ENCODE results near the gene MACF1.
"Not testable (repeated sequence)": the region's sequence is repeated elsewhere in the genome, so short reads cannot be mapped to it uniquely, and the experiment has no call there.

The MACF1 gene

DNA sequence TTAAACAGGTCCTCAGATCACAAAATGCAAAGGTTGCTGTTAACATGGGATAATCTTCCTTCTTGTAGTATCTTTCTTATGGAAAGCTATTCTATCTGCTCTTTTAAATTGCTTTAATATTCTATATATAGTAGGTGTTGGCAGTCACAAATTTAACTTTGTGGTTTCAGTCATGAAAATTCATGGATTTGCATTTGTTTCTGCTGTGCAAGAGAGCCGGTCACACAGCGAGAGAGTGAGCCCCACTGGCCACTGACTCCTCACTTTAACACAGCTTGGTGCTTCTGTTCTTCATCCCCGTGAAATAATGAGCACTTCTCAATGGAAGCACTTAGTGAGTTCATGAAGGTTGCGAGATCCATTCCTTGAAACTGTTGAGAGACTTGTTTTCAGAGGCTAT, 268.8 kb downstream of the MACF1 start:
- no peak for DNase-seq (ENCODE audit: low spot score)
- TF ChIP-seq, protein P1, sequence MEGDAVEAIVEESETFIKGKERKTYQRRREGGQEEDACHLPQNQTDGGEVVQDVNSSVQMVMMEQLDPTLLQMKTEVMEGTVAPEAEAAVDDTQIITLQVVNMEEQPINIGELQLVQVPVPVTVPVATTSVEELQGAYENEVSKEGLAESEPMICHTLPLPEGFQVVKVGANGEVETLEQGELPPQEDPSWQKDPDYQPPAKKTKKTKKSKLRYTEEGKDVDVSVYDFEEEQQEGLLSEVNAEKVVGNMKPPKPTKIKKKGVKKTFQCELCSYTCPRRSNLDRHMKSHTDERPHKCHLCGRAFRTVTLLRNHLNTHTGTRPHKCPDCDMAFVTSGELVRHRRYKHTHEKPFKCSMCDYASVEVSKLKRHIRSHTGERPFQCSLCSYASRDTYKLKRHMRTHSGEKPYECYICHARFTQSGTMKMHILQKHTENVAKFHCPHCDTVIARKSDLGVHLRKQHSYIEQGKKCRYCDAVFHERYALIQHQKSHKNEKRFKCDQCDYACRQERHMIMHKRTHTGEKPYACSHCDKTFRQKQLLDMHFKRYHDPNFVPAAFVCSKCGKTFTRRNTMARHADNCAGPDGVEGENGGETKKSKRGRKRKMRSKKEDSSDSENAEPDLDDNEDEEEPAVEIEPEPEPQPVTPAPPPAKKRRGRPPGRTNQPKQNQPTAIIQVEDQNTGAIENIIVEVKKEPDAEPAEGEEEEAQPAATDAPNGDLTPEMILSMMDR (IDR thresholded peaks at IDR 0.05; ENCODE audit: borderline replicate concordance, control extremely low read depth, extremely low read depth, insufficient read depth, missing control alignments) = no peak
- in situ Hi-C loops (cut with MboI; ENCODE audit: low sequenced_read_pairs, unreplicated experiment) = no loop called here

DNA sequence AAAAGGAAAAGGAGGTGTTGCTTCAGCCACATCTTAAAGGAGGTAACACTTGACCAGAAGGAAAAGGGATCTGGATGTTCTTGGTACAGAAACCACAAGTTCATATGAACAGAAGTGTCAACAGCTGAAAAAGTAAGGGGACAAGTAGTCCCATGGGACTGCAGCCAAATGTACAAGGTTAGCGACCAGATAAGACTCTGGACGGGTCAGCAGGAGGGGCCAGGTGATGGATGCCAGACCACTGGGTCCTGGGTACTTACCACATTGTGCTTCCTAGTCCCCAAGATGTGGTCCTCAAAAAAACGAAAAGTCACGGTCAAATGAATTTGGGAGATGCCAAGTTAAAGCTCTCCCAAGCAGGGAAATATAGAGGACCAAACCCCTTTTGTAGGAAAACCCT, 270.3 kb downstream of the MACF1 start:
- in situ Hi-C loops (cut with MboI; ENCODE audit: low sequenced_read_pairs, unreplicated experiment) = no loop called here
- DNase-seq (ENCODE audit: low spot score) = no peak
- TF ChIP-seq, protein P1 (IDR thresholded peaks at IDR 0.05; ENCODE audit: borderline replicate concordance, control extremely low read depth, extremely low read depth, insufficient read depth, missing control alignments) = no peak

DNA sequence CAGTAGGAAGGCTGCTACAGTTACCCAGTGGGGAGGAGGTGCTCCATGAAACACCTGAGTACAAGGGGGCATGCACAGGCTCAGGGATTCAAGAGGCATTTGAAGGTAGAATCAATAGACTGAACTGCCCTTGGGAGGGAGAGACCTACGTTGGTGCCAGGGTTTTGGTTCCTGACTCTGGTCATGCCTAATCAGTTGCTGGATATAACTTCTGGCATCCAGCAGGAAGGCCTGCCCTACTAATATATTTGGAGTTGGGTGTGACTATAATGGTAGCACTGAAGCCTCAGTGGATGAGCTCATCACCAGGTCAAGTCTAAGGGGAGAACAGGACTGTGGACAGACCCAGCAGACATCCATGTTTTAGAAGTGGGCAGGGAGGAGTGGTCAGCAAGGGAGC, 271.1 kb downstream of the MACF1 start:
- in situ Hi-C loops (cut with MboI; ENCODE audit: low sequenced_read_pairs, unreplicated experiment); DNase-seq (ENCODE audit: low spot score): not testable (repeated sequence)

DNA sequence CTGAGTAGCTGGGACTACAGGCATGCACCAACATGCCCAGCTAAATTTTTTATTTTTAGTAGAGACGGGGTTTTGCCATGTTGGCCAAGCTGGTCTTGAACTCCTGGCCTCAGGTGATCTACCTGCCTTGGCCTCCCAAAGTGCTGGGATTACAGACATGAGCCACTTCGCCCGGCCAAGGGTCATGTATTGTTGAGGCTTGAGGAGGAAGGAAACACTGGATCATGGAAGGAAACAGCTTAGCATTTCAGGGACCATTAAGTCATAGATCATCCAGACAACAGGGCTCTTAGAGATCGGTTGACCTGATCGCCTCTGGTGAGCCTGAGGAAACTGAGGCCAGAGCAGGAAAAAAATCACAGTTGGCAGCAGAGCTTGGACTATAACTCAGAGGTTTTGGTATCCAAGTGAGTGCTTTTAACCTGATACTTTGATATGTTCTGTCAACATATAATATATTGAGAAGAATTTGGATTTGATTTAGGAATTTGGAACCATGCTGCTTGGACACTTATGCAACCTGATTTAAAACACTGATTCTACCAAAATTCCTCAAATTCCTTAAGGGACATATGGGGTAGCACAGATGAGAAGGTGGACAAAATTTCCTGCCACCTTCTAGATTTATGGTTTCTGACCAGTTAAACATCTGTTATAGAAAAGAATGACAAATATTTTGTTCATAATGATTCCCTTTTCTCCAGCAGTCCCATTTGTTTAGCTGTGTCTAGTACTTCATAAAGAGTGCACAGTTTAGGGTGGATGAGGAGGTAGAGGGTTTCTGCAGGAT, 273.8 kb downstream of the MACF1 start:
- no peak for DNase-seq (ENCODE audit: low spot score)
- in situ Hi-C loops (cut with MboI; ENCODE audit: low sequenced_read_pairs, unreplicated experiment) = no loop called here
- TF ChIP-seq, protein P1 (IDR thresholded peaks at IDR 0.05; ENCODE audit: borderline replicate concordance, control extremely low read depth, extremely low read depth, insufficient read depth, missing control alignments) = no peak

DNA sequence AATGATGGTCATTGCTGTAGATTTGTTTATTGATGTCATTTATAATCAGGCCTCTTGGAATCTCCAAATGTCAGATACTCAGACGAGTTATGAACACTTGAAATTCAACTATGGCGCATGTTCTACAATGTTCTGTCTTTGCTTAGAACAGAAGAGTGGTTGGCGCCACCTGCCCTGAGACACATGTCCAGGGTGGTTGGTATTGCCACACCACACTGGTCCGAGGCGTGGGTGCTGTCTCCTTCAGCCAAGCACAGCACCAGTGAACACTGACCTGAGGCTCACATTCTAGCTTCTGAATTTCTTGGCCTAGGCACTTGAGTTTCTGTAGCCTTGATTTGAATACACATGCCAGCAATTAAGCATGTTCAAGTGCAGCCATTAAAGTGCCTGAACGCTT, 276.8 kb downstream of the MACF1 start:
- in situ Hi-C loops (cut with MboI; ENCODE audit: low sequenced_read_pairs, unreplicated experiment) = no loop called here
- no peak for DNase-seq (ENCODE audit: low spot score)
- TF ChIP-seq, protein P1 (IDR thresholded peaks at IDR 0.05; ENCODE audit: borderline replicate concordance, control extremely low read depth, extremely low read depth, insufficient read depth, missing control alignments) = no peak

DNA sequence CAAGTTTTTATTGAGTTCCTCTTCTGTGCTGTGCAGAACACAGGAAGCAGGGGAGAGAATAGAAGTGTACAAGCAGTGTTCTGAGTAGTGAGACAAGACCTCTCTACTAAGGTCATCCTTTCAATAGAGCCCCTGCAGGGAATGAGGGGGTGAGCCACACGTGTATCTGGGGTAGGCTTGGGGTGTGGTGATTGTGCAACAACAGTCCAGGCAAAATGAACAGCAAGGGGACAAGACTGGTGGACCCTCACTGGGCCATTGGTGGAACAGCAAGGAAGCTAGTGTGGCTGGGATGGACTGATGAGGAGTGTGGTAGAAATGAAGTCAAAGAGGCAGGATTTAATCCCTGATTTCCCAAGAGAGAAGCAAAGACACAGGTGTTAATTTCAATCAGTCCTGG, 278.8 kb downstream of the MACF1 start:
- in situ Hi-C loops (cut with MboI; ENCODE audit: low sequenced_read_pairs, unreplicated experiment) = no loop called here
- no peak for DNase-seq (ENCODE audit: low spot score)
- TF ChIP-seq, protein P1 (IDR thresholded peaks at IDR 0.05; ENCODE audit: borderline replicate concordance, control extremely low read depth, extremely low read depth, insufficient read depth, missing control alignments) = no peak

DNA sequence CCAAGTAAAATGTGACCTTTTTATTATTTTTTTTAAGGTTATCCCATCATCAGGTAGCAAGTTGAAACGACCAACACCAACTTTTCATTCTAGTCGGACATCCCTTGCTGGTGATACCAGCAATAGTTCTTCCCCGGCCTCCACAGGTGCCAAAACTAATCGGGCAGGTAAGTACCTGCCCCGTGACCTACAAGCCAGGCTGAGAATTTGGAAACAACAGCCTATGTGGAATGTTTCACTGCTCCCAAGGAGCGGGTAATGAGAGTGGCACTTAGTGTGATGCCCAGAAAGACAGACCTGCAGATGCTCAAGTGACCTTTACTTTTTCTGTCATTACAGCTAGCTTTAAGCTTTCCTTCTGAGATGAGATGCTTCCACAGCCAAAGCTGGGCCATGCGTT, 280.1 kb downstream of the MACF1 start:
- no peak for DNase-seq (ENCODE audit: low spot score)
- in situ Hi-C loops (cut with MboI; ENCODE audit: low sequenced_read_pairs, unreplicated experiment) = no loop called here

More for the DNA sequence above, 280.1 kb downstream of the MACF1 start:
- TF ChIP-seq, protein P1 (IDR thresholded peaks at IDR 0.05; ENCODE audit: borderline replicate concordance, control extremely low read depth, extremely low read depth, insufficient read depth, missing control alignments) = no peak

Measured in GM13976 (cell line).